ENCODE measurements around the gene PROM1. TPM values are rescaled to one million over a fixed set of nuclear protein-coding genes. Genes with fewer than 3 reads are reported as not detected.

Gene PROM1
- polyA plus RNA-seq, 2 of the 4 experiments (the other 2 are of a cell fraction): 0.03 to 0.14 TPM

DNA sequence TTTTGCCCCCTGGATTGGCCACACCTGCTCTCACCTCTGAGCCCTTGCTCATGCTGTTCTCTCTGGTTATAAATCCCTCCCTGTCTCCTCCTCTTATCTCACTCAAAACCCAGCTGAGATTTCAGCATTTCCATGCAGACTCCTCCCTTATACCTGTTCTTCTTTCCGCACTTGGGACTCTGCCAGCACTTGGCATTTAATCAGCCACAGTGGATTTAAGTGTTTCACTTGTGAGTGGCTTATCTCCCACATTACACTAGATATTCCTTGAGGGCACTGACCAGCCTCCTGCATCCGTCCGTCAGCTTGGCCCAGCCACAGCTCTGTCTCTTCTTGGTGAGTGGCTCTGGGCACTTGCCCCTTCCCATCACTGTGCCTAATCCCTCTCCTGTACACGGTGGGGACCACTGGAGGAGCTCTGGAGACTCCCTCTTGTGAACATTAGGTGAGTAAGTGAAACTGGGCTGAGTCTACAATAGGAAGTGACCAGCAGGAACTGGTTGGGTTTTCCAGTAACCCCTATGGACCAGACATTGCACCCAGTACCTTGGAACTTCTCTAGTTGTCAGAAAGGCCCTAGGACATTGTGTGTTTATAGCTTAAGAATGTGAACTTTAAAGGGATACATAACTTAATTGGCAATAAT, 165.2 kb downstream of the PROM1 start:
- 65% methylated on average over 4 of the region's 4 CpGs for WGBS (ENCODE audit: missing lambda C conversion rate)
- DNase-seq (ENCODE audit: low read depth in 1 of 2, low spot score in 1 of 2) (no peak), ATAC-seq (no peak), FAIRE-seq (no peak)
- CTCF ChIA-PET: interaction anchor here (0.7 to 2.1 kb wide), 5 partner anchors 11 to 37 kb away, joined by 3 to 11 read pairs (median 4); no protein-coding TSS in a partner anchor
- POLR2A ChIA-PET: interaction anchor here (0.6 kb wide), 1 partner anchor 27 kb away, joined by 3 read pairs; no protein-coding TSS in a partner anchor
- Histone ChIP-seq H3K4me2 (no peak overlapping the region), H3K27ac (peak overlapping the region in 1 of 2 experiments; percentile 87; a peak in 4 of 6 replicates), H3K4me3 (no peak overlapping the region), H3K4me1 (peaks cover 45% of the 10 kb centered on the region), H3K9me3 (no peaks in the 10 kb centered on the region)
- TF ChIP-seq CHD2 (IDR thresholded peaks at IDR 0.05; ENCODE audit: low read length, partially characterized antibody): no peak
- no peak for TF ChIP-seq BHLHE40 (IDR thresholded peaks at IDR 0.05; ENCODE audit: low read depth, low read length)
- no peak for TF ChIP-seq POLR2AphosphoS2 (conservative IDR thresholded peaks at IDR 0.05; ENCODE audit: low read length)
- no peak for TF ChIP-seq HEYL (CRISPR knock-in tag; IDR thresholded peaks at IDR 0.05)
- TF ChIP-seq ATOH8 (CRISPR knock-in tag; IDR thresholded peaks at IDR 0.05; ENCODE audit: low read depth): no peak

Other genes starting within 250 kb of the PROM1 start
- gene FGFBP1, start 145.3 kb downstream of the PROM1 start, polyA plus RNA-seq (2011; rRNA removed): 1.1 and 1.3 TPM in 2 replicates
- 3.0 to 4.1 TPM (median 4.0 TPM) in 3 replicates for gene FGFBP1, start 145.3 kb downstream of the PROM1 start, polyA plus RNA-seq (2017; fragmentation: RNase III; extraction: RNeasy Plus Mini Kit Qiagen cat#74134 plus additional on column Dnase treatment)
- gene FGFBP2, start 120.8 kb downstream of the PROM1 start, polyA plus RNA-seq (2011; rRNA removed): not detected in 2 replicates
- not detected in 3 replicates for gene FGFBP2, start 120.8 kb downstream of the PROM1 start, polyA plus RNA-seq (2017; fragmentation: RNase III; extraction: RNeasy Plus Mini Kit Qiagen cat#74134 plus additional on column Dnase treatment)
- 17.1 and 20.2 TPM in 2 replicates for gene TAPT1, start 142.4 kb upstream of the PROM1 start, polyA plus RNA-seq (2011; rRNA removed)
- 11.0 to 13.7 TPM (median 11.5 TPM) in 3 replicates for gene TAPT1, start 142.4 kb upstream of the PROM1 start, polyA plus RNA-seq (2017; fragmentation: RNase III; extraction: RNeasy Plus Mini Kit Qiagen cat#74134 plus additional on column Dnase treatment)